Right kidney (tissue), 1 donor: ENCODE measurements around the gene RNF130.
"Not testable (repeated sequence)": the region's sequence is repeated elsewhere in the genome, so short reads cannot be mapped to it uniquely, and the experiment has no call there.

Source experiments
- DNase-seq: peaks from one replicate; pipeline ENCODE4 v3.0.0-alpha.2; 2016

Gene RNF130

DNA sequence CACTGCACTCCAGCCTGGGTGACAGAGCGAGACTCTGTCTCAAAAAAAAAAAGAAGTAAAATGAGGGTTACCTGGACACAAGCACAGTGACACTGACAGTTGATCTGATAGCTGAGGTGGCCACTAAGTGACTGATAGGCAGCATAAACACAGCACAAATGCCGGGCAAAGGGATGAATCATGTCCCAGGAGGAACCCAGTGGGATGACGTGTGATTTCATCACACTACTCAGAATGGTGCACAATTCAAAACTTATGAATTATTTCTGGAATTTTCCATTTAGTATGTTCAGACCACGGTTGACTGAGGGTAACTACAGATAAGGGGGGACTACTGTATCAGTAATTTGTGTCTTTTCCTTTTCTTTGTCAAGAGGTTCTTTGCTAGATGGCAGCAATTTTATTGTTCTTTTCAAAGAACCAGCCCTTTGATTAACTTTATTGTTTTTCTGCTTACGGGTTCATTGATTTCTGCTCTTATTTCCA, 34.3 kb upstream of the RNF130 start:
- DNase-seq = no peak

DNA sequence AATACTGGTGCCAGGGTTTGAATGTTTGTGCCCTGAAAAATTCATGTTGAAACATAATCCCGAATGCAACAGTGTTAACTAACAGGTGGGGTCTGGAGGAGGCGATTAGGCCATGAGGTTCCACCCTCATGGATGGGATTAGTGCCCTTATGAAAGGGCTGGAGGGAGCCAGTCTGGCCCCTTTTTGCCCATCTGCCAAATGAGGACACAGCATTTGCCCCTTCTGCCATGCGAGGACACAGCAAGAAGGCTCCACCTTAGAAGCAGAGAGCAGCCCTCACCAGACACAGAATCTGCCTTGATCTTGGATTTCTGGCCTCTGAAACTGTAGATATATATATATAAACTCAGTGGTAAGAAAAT, 32.6 kb upstream of the RNF130 start:
- no peak for DNase-seq

DNA sequence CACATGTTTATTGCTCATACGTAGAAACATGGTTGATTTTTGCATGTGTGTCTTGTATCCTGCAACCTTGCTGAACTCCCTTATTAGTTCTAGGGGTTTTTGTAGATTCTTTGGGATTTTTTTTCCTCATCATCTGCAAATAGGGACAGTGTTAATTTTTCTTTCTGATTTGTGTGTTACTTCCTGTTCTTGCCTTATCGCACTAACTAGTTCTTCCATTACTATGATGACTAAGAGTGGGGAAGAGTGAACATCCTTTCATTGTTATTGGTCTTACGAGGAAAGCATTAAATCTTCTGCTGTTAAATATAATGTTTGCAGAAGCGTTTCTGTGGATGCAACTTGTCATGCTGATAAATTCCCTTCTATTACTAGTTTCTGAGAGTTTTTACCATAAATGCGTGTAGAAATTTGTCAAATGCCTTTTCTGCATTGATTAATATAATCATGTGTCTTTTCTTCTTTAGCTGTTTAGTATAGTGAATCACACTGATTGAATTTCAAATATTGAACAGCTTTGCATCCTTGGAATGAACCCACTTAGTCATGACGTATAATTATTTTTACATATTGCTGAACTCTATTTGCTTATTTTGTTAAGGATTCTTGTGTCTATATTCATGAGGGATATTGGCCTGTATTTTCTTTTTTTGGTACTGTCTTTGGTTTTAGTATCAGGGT, 32.1 kb upstream of the RNF130 start:
- DNase-seq = no peak

DNA sequence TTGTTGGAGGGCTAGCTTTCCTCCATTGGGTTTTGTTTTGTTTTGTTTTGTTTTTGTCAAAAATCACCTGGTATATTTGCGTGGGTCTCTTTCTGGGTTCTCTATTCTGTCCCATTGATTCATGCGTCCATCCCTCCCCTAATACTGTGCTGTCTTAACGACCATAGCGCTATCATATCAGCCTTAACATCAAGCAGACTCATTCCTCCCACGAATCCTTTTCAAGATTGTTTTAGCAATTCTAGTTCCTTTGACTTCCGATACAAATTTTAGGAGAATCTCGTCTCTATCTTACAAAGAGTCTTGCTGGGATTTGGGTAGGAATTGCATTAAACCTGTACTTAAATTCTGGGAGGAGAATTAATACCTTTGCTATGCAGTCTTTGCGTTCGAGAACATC, 31.1 kb upstream of the RNF130 start:
- DNase-seq = no peak

DNA sequence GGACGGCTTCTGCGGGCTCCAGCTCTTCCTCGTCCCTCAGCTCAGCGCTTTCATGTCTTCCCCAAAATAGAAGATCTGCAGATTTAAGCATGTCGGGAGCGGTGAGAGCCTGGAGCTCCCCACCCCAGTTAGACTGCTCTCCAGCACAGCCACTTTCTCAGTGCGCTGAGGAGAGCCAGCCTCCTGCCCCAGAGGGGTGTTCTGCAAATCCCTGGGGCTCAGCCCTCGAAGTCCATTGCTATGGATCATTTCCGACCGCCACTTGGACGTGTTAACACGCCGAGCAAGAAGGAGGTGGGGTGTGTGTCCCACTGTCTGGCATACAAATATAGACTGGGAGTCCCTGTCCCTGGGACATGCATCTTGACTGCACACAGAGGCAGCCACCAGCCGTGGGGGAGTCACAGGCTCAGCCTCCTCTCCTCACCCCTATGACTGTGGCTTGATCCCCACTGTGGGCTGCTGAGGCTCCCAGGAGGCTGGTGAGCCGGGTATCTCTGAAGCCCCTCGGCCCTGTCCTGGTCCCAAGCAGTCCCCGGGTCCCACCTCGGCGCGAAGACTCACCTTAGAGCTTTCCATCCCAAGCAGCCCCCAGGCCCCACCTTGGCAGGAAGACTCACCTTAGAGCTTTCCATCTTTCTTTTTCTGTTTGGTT, 30.0 kb upstream of the RNF130 start:
- DNase-seq = no peak

DNA sequence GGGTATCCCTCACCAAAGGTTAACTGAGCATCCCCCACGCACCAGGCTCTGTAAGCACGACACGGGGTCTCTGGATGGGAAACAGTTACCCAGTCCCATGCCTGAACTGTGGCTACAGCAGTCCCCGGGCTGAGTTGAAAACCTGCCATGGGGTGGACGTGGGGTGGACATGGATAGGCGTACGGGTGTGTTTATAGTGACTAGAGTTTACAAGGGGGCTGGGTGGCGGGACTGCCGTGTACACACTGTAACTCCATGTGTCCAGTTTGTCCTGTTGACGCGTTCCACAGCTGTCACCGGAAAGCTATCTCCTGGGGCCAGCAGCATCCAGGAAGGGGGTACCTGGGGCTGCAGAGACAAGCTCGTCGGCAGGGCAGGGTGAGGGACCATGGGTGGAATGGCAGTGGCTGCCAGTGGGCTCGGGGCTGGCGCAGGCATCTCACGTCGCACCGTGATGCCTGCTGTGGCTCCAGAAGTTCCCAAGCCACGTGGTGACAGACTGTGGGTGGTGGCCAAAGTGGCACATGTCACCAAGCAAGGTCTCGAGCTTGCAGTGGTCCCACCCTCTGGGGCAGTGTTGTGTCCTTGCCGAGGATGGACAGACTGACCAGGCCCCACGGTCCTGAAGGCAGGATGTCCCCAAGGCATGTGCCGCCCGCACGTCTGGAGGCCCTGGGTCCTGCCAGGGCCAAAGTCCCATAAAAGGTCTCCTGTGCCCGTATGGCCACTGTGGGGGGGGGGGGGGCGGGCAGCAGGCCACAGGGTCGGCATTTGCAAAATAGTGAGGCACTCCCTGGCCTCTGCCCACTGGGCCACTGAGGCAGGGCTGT, 29.3 kb upstream of the RNF130 start:
- no peak for DNase-seq

DNA sequence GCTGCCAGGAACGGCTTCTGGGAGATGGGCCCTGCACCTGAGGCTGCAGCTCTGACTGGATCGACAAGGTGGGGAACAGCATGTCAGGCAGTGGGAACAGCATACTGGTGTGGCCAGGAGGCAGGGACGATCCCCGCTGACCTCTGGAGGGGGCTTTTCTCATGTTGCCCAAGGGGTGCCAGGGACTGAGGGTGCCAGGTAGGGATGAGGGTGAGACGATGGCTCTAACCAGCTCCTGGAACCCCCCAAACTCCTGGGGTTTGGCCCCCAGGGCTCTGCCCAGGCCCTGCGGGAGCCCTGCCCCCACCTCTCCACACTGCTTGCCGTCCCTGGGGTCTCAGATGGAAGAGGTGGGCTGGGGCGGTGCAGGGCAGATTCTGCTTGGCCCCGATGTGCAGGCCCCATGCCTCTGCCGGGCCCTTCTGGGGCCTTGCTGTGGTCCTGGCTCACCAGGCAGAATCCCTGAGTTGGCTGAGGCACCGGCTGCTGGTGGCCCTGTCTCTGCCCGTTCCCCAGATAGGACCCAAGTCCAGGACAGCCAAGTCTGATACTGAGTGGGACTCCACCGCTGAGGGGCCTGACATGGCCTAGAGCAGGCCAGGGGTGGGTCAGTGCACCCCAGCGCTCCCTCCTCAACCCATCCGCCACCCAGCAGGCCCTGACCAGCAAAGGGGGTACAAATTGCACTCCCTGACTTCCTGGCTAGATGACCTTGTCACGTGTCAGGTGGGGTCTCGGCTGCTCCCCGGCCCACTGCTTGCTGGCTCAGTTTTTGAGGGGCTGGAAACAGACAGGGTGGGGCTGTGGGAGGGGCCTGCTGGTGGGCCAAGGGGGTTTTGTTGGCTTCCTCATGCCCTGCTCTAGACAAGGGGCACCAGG, 28.4 kb upstream of the RNF130 start:
- no peak for DNase-seq

DNA sequence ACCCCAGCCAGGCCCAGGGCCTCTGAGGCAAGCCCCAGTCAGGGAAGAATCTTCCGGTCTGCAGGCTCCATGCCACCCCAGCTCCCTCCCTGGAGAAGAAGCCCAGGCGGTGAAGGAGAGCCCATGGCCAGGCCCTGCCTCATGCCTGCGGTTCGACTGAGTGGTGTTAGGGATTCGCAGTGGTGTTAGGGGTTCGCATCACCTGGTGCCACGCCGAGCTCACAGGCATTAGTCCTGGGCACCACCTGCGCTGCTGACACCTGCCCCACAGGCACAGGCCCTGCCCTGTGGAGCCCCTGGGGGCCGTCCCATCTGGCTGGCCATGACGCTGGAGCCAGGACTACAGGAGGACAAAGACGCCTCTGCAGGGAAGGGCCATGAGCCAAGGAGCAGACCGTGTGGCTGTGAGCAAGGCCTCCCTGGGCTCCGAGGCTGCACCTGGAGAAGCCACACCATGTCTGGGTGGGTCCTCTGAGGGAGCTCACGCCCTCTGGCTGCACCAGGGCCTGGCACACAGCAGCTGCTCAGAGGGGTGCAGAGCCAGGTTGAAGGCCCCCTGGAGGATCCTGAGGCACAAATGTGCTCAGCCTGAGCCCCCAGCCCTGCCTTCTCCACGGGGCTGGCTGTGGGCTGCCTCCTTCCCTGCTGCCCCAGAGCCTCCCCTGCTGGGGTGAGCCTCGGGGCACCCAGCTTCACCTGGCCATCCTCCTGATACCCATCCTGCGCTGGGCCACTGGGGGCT, 27.6 kb upstream of the RNF130 start:
- no peak for DNase-seq

DNA sequence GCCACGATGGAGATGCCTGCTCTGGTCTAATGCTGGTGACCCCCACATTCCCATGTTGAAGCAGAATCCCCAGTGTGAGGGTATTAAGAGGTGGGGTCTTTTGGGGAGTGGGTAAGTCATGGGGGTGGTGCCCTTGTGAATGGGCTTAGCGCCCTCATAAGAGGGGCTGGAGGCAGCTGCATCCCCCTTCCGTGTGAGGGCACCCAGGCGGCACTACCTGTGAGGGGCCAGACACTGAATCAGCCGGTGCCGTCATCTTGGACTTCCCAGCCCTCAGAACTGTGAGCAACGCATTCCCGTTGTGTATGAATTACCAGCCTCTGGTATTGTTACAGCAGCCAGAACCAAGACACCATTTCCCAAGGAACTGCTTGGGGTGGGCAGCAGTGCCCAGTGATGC, 27.0 kb upstream of the RNF130 start:
- no peak for DNase-seq

DNA sequence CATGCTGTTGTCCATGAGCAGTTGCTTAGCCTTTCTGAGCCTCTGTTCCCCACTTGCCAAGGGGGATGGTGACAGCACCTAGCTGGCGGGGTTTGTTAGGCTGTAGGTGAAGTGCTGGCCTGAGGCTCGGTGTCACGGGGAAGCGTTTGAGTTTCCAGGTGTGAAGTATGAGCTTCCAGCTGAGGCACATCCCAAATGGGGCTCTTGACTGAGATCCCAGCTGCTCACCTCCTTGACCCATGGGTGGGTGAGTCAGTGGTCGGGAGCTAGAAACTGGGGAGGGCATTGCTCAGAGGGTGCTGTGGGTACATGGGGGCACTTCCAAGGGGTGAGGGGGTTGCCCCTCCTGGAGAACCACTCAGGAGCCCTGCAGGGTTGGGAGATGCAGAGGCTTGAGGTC, 26.4 kb upstream of the RNF130 start:
- DNase-seq = no peak

DNA sequence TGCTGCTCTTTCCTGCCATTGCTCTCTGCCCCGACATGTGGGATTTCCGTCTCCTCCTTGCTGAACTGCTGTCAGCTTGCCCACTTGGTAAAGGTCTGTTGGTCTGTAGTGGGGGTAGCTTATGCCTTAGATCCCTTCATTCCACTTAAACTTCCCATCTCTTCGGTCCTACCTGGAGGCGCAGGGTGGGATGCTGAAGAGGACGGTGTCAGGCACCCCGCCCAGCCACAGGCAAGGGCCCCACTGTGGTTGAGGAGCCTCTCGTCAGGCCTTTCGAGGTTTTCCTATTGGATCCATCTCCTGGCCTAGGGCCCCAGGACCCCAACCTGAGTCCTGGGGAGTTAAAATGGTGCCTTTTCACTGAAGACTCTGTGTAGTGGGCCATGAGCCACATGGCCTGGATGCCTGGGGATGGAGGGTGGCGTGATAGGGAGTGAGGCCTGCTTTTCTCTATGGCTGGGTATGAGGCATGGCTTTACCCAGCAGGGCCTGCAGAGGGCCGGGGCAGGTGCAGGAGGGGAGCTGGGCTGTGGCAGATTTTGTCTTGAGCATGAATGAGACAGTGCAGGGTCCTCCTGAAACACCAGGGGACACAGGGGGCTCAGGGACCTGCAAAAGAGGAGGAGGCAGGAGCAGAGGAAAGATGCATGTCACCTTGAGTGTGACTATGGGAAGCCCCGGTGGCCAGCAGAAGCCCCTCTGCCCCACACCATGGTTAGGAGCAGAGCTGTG, 25.8 kb upstream of the RNF130 start:
- DNase-seq = no peak

DNA sequence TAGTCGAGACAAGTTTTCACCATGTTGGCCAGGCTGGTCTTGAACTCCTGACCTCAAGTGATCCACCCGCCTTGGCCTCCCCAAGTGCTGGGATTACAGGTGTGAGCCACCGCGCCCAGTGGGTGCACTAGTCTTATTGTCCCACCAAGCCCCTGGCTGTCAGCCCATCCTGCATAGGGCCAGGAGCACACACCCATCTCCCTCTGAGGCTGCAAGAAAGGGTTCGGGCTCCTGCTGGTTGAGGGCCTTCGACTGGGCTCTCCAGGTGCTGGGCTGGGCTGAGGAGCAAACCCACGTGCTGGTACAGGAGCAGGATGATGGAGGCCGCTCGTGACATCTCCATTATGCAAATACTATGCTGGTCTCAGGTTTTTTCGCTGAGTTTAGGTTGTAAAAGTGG, 25.1 kb upstream of the RNF130 start:
- DNase-seq = no peak

DNA sequence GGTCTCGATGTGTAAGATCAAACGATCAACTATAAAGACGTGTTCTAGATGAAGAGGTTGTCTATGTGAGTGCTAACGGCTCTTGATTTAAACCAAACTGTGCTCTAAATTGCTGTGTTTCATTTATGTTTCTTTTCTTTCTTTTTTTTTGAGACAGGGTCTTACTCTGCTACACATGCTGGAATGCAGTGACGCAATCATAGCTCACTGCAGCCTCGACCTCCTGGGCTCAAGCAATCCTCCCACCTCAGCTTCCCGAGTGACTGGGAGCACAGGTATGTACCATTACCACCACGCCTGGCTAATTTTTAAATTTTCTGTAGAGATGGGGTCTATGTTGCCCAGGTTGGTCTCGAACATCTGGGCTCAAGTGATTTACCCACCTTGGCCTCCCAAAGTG, 24.0 kb upstream of the RNF130 start:
- DNase-seq = no peak

DNA sequence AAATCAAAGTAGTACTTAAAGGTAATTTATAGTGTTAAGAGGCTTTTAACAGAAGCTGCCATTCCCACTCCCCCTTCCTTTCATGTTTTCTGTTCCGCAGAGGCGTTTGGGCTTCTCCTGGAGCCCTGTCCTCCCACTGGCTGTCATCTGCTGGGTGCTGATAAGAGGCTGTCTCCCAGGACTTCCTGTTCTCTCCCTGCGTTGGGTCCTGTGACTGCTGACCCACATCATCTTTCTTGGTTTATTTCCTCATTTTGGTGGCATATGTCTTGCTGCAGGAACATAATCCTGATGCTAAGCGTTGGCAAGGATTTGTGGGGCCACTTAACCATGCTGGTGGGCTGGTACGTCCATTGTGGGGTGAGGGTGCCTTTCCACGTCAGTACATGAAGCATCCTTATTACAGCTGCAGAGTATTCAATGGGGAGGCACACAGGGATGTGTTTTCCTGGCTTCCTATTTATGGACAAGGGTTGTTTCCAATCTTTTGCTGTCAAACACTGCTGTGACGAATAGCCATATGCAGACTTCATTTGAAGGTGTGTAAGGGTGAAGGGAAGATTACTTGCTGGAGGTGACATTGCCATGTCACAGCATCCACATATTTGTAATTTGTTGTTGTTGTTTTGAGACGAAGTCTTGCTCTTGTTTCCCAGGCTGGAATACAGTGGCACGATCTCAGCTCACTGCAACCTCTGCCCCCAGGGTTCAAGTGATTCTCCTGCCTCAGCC, 22.3 kb upstream of the RNF130 start:
- DNase-seq = no peak

DNA sequence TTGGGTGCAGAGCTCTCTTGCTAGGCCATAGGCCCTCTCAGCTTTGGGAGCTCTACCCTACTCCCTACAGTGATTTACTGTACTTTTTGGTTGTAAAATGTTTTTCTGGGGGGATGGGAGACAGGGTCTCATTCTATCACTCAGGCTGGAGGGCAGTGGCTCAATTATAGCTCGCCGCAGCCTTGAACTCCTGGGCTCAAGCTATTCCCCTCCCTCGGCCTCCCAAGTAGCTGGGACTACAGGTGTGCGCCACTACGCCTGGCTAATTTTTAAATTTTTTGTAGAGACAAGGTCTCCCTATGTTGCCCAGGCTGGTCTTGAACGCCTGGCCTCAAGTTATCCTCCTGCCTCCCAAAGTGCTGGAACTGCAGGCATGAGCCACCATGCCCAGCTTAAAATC, 21.7 kb upstream of the RNF130 start:
- DNase-seq = no peak

DNA sequence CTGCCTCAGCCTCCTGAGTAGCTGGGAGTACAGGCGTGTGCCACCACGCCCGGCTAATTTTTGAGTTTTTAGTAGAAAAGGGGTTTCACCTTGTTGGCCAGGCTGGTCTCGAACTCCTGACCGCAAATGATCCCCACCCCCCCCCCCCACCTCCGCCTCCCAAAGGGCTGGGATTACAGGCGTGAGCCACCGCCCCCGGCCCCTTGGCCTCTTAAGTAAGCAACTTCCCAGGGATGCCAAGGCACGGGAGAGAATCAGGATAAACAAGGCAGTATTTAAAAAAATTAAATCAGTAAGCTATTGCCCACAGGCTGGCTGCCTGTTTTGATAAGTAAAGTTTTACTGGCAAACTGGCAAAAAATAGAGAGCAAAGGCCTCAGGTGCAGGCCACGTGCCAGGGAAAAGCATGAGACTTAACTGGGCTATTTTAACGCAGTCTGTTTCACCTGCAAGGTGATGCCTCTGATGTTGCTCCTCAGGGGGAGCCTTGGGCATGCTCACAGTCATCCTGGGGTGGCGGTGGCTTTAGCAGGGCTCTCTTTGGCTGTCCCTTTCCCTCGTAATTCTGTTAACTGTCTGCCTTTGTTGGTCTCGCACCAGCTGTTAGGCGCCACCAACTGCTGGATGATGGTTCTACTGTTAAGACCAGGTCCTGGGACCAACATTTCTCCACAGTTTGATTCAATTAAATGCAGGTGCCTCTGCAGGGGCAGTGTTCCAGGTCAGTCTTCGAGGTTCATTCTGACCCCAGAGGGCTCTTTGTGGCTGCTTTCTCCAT, 19.4 kb upstream of the RNF130 start:
- peak; percentile 50 for DNase-seq

DNA sequence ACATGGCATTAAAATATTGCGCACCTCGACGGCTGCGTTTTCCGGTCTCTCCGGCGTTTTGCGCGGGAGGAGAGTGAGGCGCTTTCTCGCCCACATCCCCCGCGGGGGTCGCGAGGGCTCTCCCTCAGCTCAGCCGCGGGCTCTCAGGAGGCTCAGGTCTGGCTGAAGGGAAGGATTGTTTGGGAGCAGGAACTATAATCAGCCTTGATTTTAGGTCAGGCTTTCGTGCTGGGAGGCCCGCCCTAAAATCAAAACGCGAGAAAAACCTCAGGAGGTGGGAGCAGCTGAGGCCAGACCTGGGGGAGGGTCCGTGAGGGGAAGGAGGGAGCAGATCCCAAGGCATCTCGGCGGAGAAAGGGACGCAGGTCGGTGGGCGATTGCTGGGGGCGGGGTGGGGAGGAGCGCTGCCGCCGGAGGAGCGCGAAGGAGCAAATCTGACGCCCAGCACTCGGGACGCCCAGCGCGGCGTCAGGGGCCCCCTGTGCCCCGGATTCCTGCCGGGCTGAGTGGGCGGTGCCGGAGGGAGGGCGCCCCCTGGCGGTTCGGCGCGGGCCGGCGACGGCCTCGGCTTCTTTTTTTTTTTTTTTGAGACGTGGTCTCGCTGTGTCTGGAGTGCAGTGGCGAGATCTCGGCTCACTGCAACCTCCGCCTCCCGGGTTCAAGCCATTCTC, 18.7 kb upstream of the RNF130 start:
- DNase-seq = peak; percentile 82

DNA sequence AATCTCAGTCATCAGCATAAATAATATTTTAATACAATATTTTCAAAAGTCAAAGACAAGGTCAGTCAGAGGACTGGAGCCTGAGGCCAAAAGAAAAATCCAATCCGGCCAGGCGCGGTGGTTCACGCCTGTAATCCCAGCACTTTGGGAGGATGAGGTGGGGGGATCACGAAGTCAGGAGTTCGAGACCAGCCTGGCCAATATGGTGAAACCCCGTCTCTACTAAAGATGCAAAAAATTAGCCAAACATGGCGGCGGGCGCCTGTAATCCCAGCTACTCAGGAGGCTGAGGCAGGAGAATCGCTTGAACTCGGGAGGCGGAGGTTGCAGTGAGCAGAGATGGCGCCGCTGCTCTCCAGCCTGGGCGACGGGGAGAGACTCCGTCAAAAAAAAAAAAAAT, 18.1 kb upstream of the RNF130 start:
- DNase-seq = not testable (repeated sequence)

DNA sequence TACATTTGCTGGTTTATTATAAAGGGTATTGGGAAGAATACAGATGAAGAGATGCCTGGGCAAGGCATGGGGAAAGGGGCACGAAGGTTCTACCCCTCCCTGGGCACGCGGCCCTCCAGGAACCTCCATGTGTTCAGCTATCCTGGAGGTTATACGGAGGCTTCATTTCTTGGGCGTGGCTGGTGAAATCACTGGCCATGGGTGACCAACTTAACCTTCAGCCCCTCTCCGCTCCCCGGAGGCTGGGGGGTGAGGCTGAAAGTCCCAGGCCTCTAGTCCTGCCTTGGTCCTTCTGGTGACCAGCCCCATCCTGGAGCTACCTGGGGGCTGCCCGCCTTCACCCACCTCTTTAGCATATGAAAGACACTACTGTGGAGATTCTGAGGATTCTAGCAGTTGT, 17.0 kb upstream of the RNF130 start:
- DNase-seq = no peak
